Keratinocyte (primary cell): ENCODE results near the gene VIPR2. TPM values are rescaled to one million over a fixed set of nuclear protein-coding genes. Genes with fewer than 3 reads are reported as not detected.

ENCODE experiments used
- DNase-seq: peaks from one replicate; pipeline ENCODE4 v3.0.0-alpha.2; 2011; ENCODE audit warnings: low read depth, missing footprints, low spot score
- FAIRE-seq: peaks from 2 replicates; lab custom pipeline; 2011; peaks lifted over from hg19 to GRCh38; lab: Jason Lieb, UNC
- H2AFZ ChIP-seq: 2 replicates; pipeline ENCODE4 v1.6.0; 2012; ENCODE audit warnings: low read length, control low read depth, inconsistent platforms; ENCODE audit not compliant: control insufficient read depth
- H3K27ac ChIP-seq: 2 replicates; pipeline ENCODE4 v1.5.1; 2011; ENCODE audit warnings: low read length; ENCODE audit not compliant: control insufficient read depth, insufficient read depth
- H3K27me3 ChIP-seq: 3 replicates; pipeline ENCODE4 v1.6.0; 2011; ENCODE audit warnings: low read length; ENCODE audit not compliant: control insufficient read depth, insufficient read depth; ENCODE audit errors: extremely low read depth
- H3K36me3 ChIP-seq, 2 experiments: 2 replicates in 1 of 2; 3 replicates in 1 of 2; pipeline ENCODE4 v1.5.1; 2011; ENCODE audit warnings: low read length in 2 of 2, mild to moderate bottlenecking in 1 of 2; ENCODE audit not compliant: control insufficient read depth in 2 of 2, insufficient read depth in 2 of 2; ENCODE audit errors: extremely low read depth in 1 of 2
- H3K4me1 ChIP-seq: 3 replicates; pipeline ENCODE4 v1.5.1; 2011; ENCODE audit warnings: low read length; ENCODE audit not compliant: control insufficient read depth, insufficient read depth; ENCODE audit errors: extremely low read depth
- H3K4me2 ChIP-seq: 3 replicates; pipeline ENCODE4 v1.6.0; 2011; ENCODE audit warnings: low read depth, low read length; ENCODE audit not compliant: control insufficient read depth, insufficient read depth; ENCODE audit errors: extremely low read depth
- H3K4me3 ChIP-seq, 3 experiments: fragments of 200-600 bp in 1 of 3; sonication (generic) in 1 of 3; 2 replicates in 2 of 3; 3 replicates in 1 of 3; pipeline ENCODE4 v1.5.1; 2011 to 2016; ENCODE audit warnings: low read length in 3 of 3, mild to moderate bottlenecking in 3 of 3, control low read depth in 2 of 3, inconsistent platforms in 1 of 3, low read depth in 1 of 3, mixed read lengths in 1 of 3, mixed run types in 1 of 3, moderate library complexity in 1 of 3; ENCODE audit not compliant: control insufficient read depth in 2 of 3, insufficient read depth in 2 of 3; ENCODE audit errors: extremely low read depth in 1 of 3
- H3K79me2 ChIP-seq: 2 replicates; pipeline ENCODE4 v1.6.0; 2012; ENCODE audit warnings: low read length; ENCODE audit not compliant: control insufficient read depth, insufficient read depth
- H3K9ac ChIP-seq: 3 replicates; pipeline ENCODE4 v1.6.0; 2011; ENCODE audit warnings: low read length; ENCODE audit not compliant: control insufficient read depth, insufficient read depth; ENCODE audit errors: extremely low read depth
- H3K9me1 ChIP-seq: 3 replicates; pipeline ENCODE4 v1.6.0; 2011; ENCODE audit warnings: low read length; ENCODE audit not compliant: control insufficient read depth, insufficient read depth; ENCODE audit errors: extremely low read depth
- H3K9me3 ChIP-seq: 2 replicates; pipeline ENCODE4 v1.5.1; 2012; ENCODE audit warnings: low read depth, low read length; ENCODE audit not compliant: control insufficient read depth
- H4K20me1 ChIP-seq: 3 replicates; pipeline ENCODE4 v1.6.0; 2011; ENCODE audit warnings: low read length; ENCODE audit not compliant: control insufficient read depth, insufficient read depth; ENCODE audit errors: extremely low read depth
- CTCF ChIP-seq, 3 experiments: IDR thresholded peaks in 1 of 3; conservative IDR thresholded peaks in 1 of 3; optimal IDR thresholded peaks in 1 of 3; 2 replicates in 2 of 3; 3 replicates in 1 of 3; pipeline versions ENCODE3 to v1.5.1; 2011; ENCODE audit warnings: low read length in 3 of 3, mild to moderate bottlenecking in 3 of 3, moderate library complexity in 2 of 3, control low read depth in 1 of 3, inconsistent platforms in 1 of 3; ENCODE audit not compliant: insufficient read depth in 2 of 3; ENCODE audit errors: extremely low read depth in 1 of 3
- EZH2 ChIP-seq: IDR thresholded peaks from one replicate; pipeline ENCODE4 v1.6.1; 2012; ENCODE audit warnings: inconsistent platforms, mild to moderate bottlenecking, low read length, moderate library complexity
- dilution Hi-C: fragments of 300-500 bp; cut with MboI; formaldehyde crosslinking; loops from one replicate; pipeline ENCODE4 v1.7.0; 2020; ENCODE audit warnings: low sequenced_read_pairs; ENCODE audit not compliant: extremely low pct_ligation_motif_present
- polyA plus RNA-seq, 5 experiments: library from polyadenylated mRNA; depleted of rRNA in 3 of 5; stranded (reverse) in 3 of 5; stranded (forward) in 1 of 5; unstranded in 1 of 5; fragments of >200 nt; gene quantifications; 1 replicate in 1 of 5; 2 replicates in 3 of 5; 3 replicates in 1 of 5; pipeline versions ENCODE4 v1.2.1 to v1.2.3, GENCODE V29; 2011 to 2012; ENCODE audit warnings: missing spikeins in 2 of 5, low read depth in 1 of 5, low replicate concordance in 1 of 5

Gene VIPR2
- polyA plus RNA-seq, 1 donor (not counting 4 experiments of a cell fraction or from before 2014, with no cell fraction given): not detected

DNA sequence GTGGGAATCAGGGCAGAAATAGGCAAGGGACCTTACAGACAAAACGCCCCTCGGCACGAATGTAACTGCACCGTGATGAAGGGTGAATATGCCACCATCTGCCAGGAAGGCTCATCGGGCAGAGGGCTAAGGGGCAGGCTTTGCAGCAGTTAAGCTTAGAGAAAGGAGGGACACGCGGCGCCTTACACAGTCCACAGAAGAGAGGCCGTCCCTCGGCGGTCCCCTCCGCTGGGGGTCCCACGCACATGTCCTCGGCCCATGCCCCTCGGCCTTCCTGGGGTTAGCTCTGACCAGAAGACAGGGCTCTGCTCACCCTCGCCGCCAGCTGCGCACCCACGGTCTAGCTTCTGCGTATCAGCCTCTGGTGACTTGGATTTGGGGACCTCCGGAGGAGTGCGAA is 147.2 kb downstream of the VIPR2 start:
- FAIRE-seq (no peak), DNase-seq (no peak)
- H3K36me3 ChIP-seq: no peaks in the 10 kb centered on the region
- H3K27me3 ChIP-seq: peaks cover 8% of the 10 kb centered on the region
- H2AFZ ChIP-seq: no peak overlapping the region
- no peaks in the 10 kb centered on the region for H3K9me1 ChIP-seq
- H3K4me3 ChIP-seq: no peak overlapping the region
- no peak for TF ChIP-seq EZH2
- no peak overlapping the region for H3K27ac ChIP-seq
- dilution Hi-C loops: no loop called here
- H3K4me1 ChIP-seq: no peaks in the 10 kb centered on the region
- H3K79me2 ChIP-seq: no peaks in the 10 kb centered on the region
- H3K9ac ChIP-seq: no peak overlapping the region
- no peaks in the 10 kb centered on the region for H4K20me1 ChIP-seq
- no peaks in the 10 kb centered on the region for H3K9me3 ChIP-seq
- H3K4me2 ChIP-seq: no peak overlapping the region

- Histone ChIP-seq H3K79me2 (no peaks in the 10 kb centered on the region), H3K4me3 (no peak overlapping the region), H3K4me1 (no peaks in the 10 kb centered on the region), H2AFZ (no peak overlapping the region), H3K9ac (no peak overlapping the region), H3K36me3 (no peaks in the 10 kb centered on the region), H4K20me1 (no peaks in the 10 kb centered on the region), H3K9me1 (no peaks in the 10 kb centered on the region), H3K4me2 (no peak overlapping the region), H3K27me3 (peaks cover 12% of the 10 kb centered on the region), H3K27ac (no peak overlapping the region), H3K9me3 (no peaks in the 10 kb centered on the region)
- DNase-seq (no peak), FAIRE-seq (no peak)
- dilution Hi-C loops: no loop called here
- TF ChIP-seq EZH2 (no peak), CTCF (optimal IDR thresholded peaks at IDR 0.05 in 1 of 3, IDR thresholded peaks at IDR 0.05 in 1 of 3, conservative IDR thresholded peaks at IDR 0.05 in 1 of 3; ENCODE audit: extremely low read depth in 1 of 3, insufficient read depth in 2 of 3, low read length in 3 of 3) (no peak)
Observed at GRCh38 chr7:158997110-158997453, 147.6 kb downstream of the VIPR2 start.
